GM18951 (cell line): ENCODE measurements around the gene ARG1.

ENCODE experiments used
- POLR2A ChIP-seq: IDR thresholded peaks from 4 replicates; pipeline ENCODE4 v1.6.1; 2011; ENCODE audit warnings: mild to moderate bottlenecking; ENCODE audit not compliant: insufficient read length, insufficient read depth; ENCODE audit errors: extremely low read depth
- in situ Hi-C: fragments of 300-500 bp; cut with MboI; formaldehyde crosslinking; loops from one replicate; pipeline ENCODE4 v1.12.0; 2022; ENCODE audit warnings: low sequenced_read_pairs, mixed read lengths, inconsistent platforms; ENCODE audit not compliant: unreplicated experiment

The ARG1 gene

DNA sequence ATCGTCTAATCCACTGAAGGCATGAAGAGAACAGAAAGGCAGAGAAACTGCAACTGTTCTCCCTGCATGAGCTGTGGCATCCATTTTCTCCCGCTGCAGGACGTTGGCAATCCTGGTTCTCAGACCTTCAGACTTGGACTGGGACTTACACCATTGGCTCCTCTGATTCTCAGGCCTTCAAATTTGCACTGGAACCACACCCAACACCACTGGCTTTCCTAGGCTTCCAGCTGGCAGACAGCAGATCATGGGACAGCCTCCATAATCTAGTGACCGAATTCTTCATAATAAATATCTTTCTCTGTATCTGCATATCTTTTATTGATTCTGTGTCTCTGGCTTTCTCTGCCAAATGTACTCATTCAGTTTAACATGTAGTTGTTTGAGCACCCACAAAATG is 14.1 kb upstream of the ARG1 start:
- no peak for TF ChIP-seq POLR2A
- in situ Hi-C loops: no loop called here

DNA sequence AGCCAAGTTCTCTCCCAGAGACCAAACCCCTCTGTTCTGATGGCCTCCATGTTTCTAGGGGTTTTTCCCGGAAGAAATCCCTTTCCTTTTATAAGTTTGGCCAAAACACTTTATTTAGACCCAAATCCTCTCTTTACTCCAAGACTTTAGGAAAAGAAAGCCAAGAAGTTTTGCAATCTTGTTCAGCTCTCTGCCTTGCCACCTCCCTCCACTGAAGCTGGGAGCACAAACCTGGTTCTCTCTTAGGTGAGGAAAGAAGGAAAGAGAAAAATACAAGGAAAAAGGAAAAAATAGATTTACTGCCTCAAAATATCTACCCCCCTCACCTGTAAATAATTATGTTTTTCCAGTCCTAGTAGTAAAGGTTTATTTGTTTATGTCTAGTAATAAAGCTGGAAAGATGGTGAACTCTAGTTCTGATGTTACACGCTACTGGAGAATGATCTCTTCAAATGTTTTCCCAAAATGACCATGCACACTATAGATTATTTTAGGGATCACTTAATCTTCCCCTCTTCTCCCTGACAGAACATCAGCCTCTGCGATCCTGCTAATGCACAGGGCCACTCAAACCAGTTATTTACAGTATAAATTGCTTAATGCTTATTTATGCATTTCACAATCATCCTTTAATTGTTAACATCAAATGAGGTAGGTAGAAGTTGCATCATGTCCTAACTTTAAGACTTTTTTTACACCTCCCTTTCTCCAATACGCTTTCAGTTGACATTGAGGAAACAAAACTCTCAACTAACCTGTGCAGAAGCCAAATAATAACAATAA is 10.9 kb upstream of the ARG1 start:
- TF ChIP-seq POLR2A: no peak
- in situ Hi-C loops: no loop called here

DNA sequence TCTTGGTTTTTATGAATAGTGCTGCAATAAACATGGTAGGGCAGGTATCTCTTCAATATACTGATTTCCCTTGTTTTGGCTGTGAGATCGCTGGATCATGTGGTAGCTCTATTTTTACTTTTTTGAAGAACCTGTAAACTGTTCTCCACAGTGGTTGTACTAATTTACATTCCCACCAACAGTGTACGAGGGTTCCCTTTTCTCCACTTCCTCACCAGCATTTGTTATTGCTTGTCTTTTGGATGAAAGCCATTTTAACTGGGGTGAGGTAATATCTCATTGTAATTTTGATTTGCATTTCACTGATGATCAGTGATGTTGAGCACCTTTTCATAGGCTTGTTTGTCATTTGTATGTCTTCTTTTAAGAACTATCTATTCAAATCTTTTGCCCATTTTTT is 8.0 kb upstream of the ARG1 start:
- in situ Hi-C loops: no loop called here
- TF ChIP-seq POLR2A: no peak

DNA sequence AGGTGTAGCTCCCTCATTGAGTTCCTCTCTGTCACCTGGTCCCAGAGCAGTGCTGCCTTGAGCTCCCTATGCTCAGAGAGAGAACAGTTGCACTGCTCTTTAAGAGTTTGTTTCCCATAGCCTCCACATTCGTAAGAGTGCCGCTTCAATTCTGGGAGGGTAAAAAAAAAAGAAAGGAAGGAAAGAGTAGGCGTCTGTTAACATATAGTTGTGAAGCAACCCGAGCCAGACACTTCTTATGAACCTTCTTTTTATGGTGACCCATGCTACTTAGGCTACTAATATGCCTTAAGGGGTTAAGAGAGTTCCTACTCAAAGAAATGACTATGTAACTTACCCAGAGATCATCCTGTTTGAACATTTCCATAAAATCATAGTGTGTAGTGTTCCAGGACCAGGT is 4.3 kb upstream of the ARG1 start:
- in situ Hi-C loops: no loop called here
- no peak for TF ChIP-seq POLR2A

DNA sequence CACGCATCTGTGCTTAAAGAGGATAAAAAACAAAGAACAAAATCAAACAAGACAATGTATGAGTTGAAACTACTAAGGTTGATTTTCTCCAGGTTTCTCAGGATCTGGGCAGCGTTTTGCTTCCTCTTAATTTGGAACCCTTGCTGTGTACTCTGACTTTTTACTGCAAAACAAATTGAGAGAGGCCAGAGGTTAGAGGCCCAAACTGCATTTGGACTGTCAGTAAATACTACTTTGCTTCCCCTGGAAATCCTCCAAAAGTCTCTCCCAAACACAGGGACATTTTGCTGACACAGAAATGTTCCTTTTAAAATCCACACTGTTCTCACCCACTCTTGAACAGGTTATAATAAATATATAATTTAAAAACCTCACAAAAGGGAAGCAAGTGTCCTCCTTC is 1.1 kb downstream of the ARG1 start:
- in situ Hi-C loops: no loop called here
- TF ChIP-seq POLR2A: no peak

DNA sequence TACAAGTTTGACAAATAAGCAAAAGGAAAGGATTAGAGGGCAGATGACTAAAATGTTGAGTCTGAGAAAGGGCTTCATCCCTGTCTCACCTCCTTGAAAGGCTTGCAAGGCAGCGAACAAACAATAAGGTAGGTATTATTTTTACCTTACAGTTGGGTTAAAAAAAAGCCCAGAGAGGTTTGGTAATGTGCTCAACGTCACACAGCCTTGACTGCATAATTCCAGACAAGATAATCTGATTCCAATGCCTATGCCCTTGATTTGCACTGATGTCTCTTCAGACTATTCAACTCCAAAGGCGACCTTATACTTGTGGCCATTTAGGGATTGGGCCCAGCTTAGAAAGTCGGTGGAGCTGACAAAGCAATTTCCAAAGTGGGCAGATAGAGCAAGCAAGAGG is 1.7 kb downstream of the ARG1 start:
- in situ Hi-C loops: no loop called here
- TF ChIP-seq POLR2A: no peak

DNA sequence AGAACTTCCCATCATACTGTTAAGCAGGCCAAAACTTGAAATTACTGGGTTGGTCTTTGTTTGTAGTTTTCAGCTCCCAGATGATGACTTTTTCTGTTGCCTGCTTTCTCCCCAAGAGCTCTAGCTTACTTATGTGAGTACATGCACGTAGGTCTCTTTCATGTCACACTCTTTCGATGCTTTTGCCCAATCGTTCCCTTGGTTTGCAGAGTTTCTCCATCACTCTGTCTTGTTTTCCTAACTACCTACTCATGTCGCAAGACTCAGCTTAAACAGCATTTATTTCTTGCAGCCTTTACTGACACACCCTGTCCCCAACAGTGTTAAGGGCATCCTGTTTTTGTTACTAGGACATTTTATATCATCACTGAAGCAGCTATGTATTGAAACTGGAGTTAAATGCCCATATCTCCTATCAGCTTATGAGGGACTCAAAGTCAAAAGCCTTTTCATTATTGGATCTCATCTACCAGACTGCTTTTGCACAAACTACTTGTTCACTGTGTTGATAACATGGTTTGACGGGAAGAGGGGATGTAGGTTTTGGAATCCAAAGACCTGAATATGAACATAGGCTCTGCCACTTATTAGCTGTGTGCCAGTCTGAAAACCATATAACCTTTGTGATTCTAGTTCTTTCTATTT is 2.9 kb downstream of the ARG1 start:
- TF ChIP-seq POLR2A: no peak
- in situ Hi-C loops: no loop called here

DNA sequence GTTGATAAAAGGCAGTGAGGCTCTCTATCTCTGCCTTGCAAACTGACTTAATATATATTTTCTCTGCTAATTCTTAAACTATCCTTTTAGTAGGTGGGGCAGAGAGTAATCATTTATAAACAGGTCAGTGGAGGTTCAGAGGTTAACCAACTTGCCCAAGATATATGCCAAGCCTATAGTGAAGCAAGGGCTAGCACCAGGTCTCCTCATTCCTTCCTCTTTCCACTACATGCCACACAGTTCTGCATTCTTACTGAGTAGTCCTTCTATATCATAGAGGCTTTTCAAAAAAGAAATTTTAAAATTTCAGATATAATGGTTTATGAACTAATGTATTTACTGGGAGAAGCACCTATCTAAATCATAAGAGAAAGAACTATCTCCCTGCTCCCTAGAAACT is 8.5 kb downstream of the ARG1 start:
- in situ Hi-C loops: no loop called here
- no peak for TF ChIP-seq POLR2A

DNA sequence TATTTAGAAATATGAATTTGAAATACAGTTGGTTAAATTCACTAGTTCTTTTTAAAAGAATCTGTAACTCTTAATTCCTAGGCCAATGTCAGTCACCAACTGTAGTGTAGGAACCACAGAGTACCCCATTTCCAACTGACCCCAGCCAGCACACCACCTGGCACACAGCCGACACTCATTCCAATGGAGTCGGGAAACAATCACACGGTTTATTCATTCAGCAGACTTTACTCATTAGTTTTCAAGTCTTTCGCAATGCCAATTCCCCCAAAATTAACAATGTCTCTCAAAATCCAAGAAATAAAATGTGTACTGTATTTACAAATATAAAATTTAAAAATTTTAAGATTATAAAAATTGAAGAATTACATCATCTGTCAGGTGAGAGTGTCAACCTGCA is 13.5 kb downstream of the ARG1 start:
- TF ChIP-seq POLR2A: no peak
- in situ Hi-C loops: no loop called here

DNA sequence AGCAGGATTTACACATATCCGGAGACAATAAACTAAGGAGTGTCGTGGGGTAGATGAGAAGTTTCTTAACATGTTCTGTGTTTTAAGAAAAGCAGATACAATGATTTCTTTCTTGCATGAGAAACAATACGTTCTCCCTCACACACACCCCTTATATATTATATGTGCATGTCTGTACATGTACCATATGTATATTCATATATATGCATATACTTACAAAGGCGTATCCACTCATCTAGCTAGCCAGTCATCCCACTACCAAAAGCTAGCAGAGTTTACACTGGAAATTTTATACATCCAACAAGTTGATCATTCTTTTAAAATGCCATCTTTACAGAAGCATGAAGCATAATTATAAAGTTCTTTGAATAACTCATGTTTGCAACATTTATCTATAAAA is 14.9 kb downstream of the ARG1 start:
- in situ Hi-C loops: no loop called here
- TF ChIP-seq POLR2A: no peak

DNA sequence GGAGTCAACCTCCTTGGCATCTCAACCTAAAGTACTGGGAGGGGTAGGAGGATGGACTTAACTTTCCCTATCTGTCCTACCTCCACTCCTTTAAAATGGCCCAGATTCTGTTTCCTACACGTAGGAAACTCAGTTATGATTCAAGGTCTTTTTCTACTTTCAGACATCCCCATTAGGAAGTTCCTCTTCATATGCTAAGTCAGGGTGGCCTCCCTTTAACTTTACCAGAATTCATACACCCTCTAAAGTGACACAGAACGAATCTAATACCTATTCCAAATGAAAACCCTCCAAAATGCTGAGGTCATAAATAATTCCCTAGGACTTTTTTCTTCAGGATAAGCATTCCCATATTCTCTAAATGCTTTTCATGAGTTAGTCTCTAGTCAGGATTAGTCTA is 15.6 kb downstream of the ARG1 start:
- TF ChIP-seq POLR2A: no peak
- in situ Hi-C loops: no loop called here

DNA sequence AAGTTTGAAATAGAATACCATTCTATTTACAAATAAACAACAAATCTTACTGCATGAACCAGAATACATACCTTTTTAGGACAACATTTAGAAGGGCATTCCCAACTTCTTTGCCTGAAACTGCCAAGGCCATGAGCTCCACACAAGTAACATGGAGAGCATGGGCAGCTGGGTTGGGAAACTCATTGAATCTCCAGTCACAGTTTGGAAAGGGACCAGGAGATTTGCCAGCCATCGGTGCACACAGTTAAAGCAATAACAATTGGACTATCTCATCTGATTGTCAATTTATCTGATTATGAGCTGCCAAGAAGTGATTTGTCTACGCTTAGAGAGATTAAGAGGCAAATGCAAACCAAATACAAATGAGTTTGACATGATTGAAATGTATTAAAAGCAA is 19.9 kb downstream of the ARG1 start:
- in situ Hi-C loops: no loop called here
- no peak for TF ChIP-seq POLR2A

DNA sequence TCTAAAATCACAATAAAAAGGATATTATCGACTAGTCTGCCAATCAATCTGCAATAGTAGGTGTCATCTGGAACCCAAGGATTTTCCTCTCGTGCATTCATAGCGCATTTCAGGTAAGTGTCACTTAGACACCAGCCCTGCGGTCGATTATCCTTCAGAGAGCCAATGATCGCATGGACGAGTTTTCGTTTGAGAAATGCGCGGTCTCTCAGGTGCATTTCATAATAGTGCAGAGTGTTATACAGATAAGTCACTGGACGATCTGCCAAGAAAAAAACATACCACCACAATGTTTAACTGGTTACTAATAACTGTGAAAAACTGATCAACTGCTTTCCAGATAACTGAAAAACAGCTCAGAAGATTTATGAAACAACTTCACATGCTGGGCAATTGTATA is 21.0 kb downstream of the ARG1 start:
- no peak for TF ChIP-seq POLR2A
- in situ Hi-C loops: no loop called here

DNA sequence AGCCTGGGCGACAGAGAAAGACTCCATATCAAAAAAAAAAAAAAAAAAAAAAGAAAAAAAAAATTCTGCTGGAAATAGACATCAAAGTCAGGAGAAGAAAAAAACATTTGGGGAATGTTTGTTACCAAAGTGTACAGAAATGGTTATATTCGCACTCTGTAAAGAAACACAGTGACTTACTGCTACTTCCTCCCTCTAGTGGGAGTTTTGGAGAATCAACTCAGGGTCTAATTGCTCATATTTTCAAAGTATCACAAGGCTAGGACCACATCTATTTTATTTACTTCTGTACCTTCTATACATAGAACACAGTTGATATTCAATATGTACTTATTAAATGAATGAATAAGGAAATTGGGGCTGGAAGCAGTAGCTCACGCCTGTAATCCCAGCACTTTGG is 24.4 kb downstream of the ARG1 start:
- in situ Hi-C loops: no loop called here
- TF ChIP-seq POLR2A: no peak
